Activated CD4-positive, alpha-beta T cell treated with anti-CD3 and anti-CD28 coated beads, Interleukin-2, amount 50 U/mL, for 48 hours (primary cell): ENCODE results near the gene MYL3.

Experiments
- DNase-seq, 2 experiments: peaks; one replicate each; pipeline ENCODE4 v3.0.0-alpha.2; 2020

Gene MYL3

GRCh38 chr3:46899151-46900006, 36.1 kb upstream of the MYL3 start:
- DNase-seq = no peak

GRCh38 chr3:46898321-46899150, 35.3 kb upstream of the MYL3 start:
- DNase-seq = no peak

GRCh38 chr3:46897829-46898320, 34.6 kb upstream of the MYL3 start:
- DNase-seq = no peak

DNA sequence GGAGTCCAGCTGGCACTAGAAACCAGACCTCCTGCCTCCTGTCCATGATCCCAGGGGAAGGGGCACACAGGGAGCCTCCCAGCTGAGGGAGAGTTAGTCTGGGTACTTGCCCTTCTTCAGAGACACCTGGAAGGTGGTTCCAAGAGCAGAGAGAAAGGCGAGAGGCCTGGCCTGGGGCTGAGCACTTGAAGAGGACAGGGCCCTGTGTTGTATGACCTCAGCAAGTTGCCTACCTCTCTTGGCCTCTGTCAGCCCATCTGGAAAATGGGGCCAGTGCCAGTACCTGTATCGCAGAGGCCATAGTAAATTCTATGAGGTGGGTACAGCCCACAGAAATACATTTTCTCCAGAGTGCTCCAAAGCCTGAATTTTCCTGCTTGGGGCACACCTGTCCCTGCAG, 33.8 kb upstream of the MYL3 start:
- no peak for DNase-seq

GRCh38 chr3:46896386-46896785, 33.1 kb upstream of the MYL3 start:
- DNase-seq = no peak

GRCh38 chr3:46895761-46896160, 32.5 kb upstream of the MYL3 start:
- DNase-seq = no peak

DNA sequence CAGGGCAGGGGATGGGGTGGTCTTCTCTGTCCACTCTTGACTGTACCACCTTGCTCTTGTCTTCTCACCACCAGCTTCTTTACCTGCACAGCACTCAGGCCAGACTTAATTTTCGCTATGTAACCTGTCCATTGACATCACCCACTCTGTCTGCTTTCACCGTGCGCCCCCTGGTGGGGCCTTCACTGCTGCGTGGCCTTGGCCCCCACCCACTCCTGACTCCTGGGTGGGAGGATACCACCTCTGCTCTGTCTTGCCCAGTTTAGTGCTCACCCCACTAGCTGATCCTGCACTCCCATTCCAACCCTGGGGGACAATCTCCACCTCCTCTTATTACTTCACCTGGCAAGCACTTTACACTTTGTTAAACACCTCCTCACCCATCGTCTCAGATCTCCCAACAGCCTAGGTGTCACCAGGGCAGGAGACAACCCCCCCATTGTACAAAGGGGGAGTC, 32.0 kb upstream of the MYL3 start:
- peak; percentile 82 to 84 for DNase-seq

DNA sequence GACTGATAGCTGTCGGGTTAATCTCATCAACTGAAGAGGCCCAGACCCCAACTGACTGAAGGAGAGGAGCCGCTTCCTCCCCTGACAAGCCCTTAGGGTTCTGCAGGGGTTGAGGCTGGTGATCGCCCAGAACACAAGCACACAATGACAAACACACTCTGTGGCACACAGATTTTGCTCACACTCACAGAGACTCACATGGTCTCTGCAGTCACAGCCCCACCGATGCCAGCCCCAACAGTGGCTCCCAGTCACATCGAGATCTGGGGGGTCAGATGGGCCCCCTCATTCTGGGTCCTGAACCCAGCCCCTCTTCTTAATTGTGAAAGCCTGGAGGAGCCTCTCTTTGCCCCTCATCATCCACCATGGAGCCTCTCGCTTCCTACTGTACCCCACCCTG, 31.0 kb upstream of the MYL3 start:
- no peak for DNase-seq

GRCh38 chr3:46893763-46894162, 30.5 kb upstream of the MYL3 start:
- no peak for DNase-seq

DNA sequence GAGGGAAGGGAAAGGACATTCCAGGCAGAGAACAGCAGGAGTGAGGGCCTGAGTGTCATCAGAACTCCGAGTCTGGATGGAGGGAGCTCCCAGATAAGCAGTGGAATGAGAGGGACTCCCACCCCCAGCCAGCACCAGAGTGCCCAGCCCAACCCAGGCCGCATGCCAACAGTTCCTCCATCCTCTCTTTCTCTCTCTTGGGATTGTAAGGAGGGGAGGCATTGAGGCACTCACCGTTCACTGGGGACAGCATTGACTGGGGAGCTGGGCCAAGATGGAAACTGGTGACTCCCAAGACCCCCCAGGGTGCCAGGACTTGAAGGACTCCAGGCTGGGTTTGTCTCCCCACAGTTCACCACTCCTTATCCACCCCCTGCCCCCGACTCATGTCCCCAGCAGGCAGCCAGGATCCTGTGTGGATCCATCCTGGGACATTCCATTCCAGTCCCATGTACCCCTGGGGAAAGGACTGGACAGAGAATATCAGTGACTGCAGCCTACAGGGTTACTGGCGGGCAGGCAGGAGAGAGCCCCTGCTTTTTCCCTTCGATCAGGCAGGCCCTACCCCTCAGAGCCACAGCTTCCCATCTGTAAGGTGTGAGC, 30.0 kb upstream of the MYL3 start:
- DNase-seq = no peak

GRCh38 chr3:46892285-46893145, 29.3 kb upstream of the MYL3 start:
- DNase-seq = peak in 1 of 2 experiments; percentile 29

GRCh38 chr3:46891132-46891531, 27.9 kb upstream of the MYL3 start:
- DNase-seq = no peak

DNA sequence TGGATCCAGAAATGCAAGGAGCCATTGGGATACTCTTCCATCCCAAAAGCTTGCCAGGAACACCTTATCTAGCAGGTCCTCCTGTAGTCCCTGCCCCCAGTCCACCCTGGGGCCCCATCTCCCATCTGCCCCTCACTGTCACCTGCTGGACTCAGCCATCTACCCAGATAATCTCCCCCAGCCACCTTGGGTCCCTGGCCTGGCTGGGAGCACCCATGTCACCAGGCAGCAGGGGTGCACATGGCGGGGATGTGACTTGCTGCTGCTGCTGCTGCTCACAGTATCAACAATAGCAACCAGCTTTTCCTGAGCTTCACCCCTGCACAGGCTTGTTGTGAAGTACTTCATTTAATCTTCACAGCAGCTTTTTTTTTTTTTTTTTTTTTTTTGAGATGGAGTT, 26.9 kb upstream of the MYL3 start:
- no peak for DNase-seq

- no peak for DNase-seq
These were observed 26.3 kb upstream of the MYL3 start for GRCh38 chr3:46889381-46890110.

DNA sequence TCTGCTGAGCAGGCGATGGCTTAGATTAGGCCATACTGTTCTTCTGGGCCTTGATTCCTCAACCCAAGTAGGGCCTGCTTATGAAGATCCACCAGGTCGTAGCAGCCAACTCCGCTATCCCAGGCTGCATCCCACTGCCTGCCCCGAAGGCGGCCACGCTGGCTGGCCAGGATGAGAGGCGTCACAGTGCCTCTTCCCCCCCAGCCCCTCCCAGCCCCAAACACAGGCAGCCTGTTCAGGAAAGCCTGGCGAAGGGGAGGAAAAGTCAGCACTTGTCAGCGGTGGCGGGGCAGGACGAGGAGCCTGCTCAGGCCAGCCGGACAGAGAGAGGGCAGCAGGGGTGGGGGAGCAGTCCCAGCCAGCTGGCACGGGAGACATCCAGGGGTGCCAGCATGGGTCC, 25.5 kb upstream of the MYL3 start:
- DNase-seq = no peak

DNA sequence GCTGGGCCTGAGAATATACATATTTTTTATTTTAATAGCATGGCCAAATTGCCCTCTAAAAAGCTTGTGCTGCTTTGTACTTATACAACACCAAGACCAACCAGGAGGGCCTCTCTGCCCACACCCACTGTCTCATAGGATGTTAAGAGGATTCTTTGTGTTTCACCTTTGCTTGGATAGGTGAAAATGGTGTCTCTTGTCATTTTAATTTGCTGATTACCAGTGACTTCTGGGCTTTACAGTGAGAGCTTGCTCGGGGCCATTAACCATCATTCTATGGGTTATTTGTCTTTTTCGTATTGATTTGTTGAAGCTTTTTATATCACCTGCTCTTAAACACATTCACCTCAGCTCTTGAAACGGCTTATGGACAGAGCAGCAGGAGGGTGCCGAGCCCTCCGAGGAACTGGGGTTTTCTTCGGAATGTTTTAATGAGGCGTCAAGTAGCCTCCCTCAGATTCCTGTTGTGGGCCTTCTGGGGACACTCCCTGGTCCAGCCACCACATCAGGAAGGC, 24.8 kb upstream of the MYL3 start:
- DNase-seq = no peak

GRCh38 chr3:46885612-46886011, 22.4 kb upstream of the MYL3 start:
- no peak for DNase-seq

GRCh38 chr3:46884929-46885328, 21.7 kb upstream of the MYL3 start:
- DNase-seq = no peak

- DNase-seq = no peak
These were observed 21.2 kb upstream of the MYL3 start for GRCh38 chr3:46884427-46884826.

DNA sequence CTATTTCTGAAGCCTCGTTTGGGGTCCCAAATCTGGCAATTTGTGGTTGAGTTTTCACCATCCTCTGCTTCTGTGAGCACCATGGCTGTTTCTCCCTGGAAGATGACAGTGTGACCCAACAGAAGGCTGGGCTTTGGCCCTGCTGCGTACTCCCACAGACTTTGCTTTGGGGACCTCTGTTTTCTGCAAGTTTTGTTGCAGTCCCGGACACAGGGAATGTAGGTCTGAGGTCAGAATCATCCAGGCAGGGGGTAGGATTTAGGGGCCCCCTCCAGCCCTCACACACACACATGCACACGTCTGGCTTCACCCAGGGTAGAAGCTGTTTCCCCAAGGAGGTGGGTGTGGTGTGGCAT, 20.6 kb upstream of the MYL3 start:
- no peak for DNase-seq

GRCh38 chr3:46883054-46883829, 20.0 kb upstream of the MYL3 start:
- no peak for DNase-seq
